Left forelimb (tissue), 1 donor: ENCODE results near the gene ORC6.

Experiments used
- DNase-seq: peaks from one replicate; pipeline ENCODE4 v3.0.0-alpha.2; 2018; ENCODE audit warnings: low spot score

Gene ORC6

GRCh38 chr16:46731691-46732555 is 42.5 kb downstream of the ORC6 start:
- DNase-seq: no peak

- DNase-seq: no peak
These were observed 43.1 kb downstream of the ORC6 start for GRCh38 chr16:46732561-46732960.

GRCh38 chr16:46733319-46733830 is 43.9 kb downstream of the ORC6 start:
- no peak for DNase-seq

- DNase-seq: no peak
These were observed 47.2 kb downstream of the ORC6 start for GRCh38 chr16:46736695-46737094.

GRCh38 chr16:46737621-46738214 is 48.3 kb downstream of the ORC6 start:
- no peak for DNase-seq

- DNase-seq: no peak
These were observed 50.5 kb downstream of the ORC6 start for GRCh38 chr16:46739934-46740333.

- DNase-seq: no peak
These were observed 53.8 kb downstream of the ORC6 start for GRCh38 chr16:46743232-46743719.

- DNase-seq: no peak
These were observed 56.2 kb downstream of the ORC6 start for GRCh38 chr16:46745617-46746016.

GRCh38 chr16:46746821-46747776 is 57.6 kb downstream of the ORC6 start:
- DNase-seq: no peak
